ENCODE data around the gene TMTC2.

TMTC2 gene

GRCh38 chr12:83121897-83122622 is 435.4 kb downstream of the TMTC2 start:
- Histone ChIP-seq H3K9me3 (ENCODE audit: severe bottlenecking) (no peaks in the 10 kb centered on the region), H3K27ac (ENCODE audit: poor library complexity, severe bottlenecking) (no peak overlapping the region), H3K36me3 (ENCODE audit: low read depth) (no peaks in the 10 kb centered on the region), H3K4me3 (ENCODE audit: severe bottlenecking) (no peak overlapping the region), H3K27me3 (ENCODE audit: insufficient read depth, poor library complexity, severe bottlenecking) (no peaks in the 10 kb centered on the region), H3K4me1 (ENCODE audit: insufficient read depth, poor library complexity, severe bottlenecking) (no peaks in the 10 kb centered on the region)
- DNase-seq (ENCODE audit: low spot score) = no peak
- no peak for ATAC-seq (ENCODE audit: low read depth)
- no peak for TF ChIP-seq CTCF (IDR thresholded peaks at IDR 0.05; ENCODE audit: poor library complexity, severe bottlenecking)

GRCh38 chr12:83122623-83122934 is 435.9 kb downstream of the TMTC2 start:
- H3K27me3 ChIP-seq (ENCODE audit: insufficient read depth, poor library complexity, severe bottlenecking) = no peaks in the 10 kb centered on the region
- ATAC-seq (ENCODE audit: low read depth) = no peak
- TF ChIP-seq CTCF (IDR thresholded peaks at IDR 0.05; ENCODE audit: poor library complexity, severe bottlenecking) = no peak
- H3K36me3 ChIP-seq (ENCODE audit: low read depth) = no peaks in the 10 kb centered on the region
- no peak for DNase-seq (ENCODE audit: low spot score)
- H3K27ac ChIP-seq (ENCODE audit: poor library complexity, severe bottlenecking) = no peak overlapping the region
- no peak overlapping the region for H3K4me3 ChIP-seq (ENCODE audit: severe bottlenecking)
- H3K9me3 ChIP-seq (ENCODE audit: severe bottlenecking) = no peaks in the 10 kb centered on the region
- no peaks in the 10 kb centered on the region for H3K4me1 ChIP-seq (ENCODE audit: insufficient read depth, poor library complexity, severe bottlenecking)

GRCh38 chr12:83123039-83123438 is 436.3 kb downstream of the TMTC2 start:
- no peak for TF ChIP-seq CTCF (IDR thresholded peaks at IDR 0.05; ENCODE audit: poor library complexity, severe bottlenecking)
- DNase-seq (ENCODE audit: low spot score) = no peak
- no peaks in the 10 kb centered on the region for H3K27me3 ChIP-seq (ENCODE audit: insufficient read depth, poor library complexity, severe bottlenecking)
- no peaks in the 10 kb centered on the region for H3K9me3 ChIP-seq (ENCODE audit: severe bottlenecking)
- no peaks in the 10 kb centered on the region for H3K4me1 ChIP-seq (ENCODE audit: insufficient read depth, poor library complexity, severe bottlenecking)
- H3K36me3 ChIP-seq (ENCODE audit: low read depth) = no peaks in the 10 kb centered on the region
- H3K27ac ChIP-seq (ENCODE audit: poor library complexity, severe bottlenecking) = no peak overlapping the region
- no peak overlapping the region for H3K4me3 ChIP-seq (ENCODE audit: severe bottlenecking)
- ATAC-seq (ENCODE audit: low read depth) = no peak

GRCh38 chr12:83128540-83128939 is 441.8 kb downstream of the TMTC2 start:
- H3K4me3 ChIP-seq (ENCODE audit: severe bottlenecking) = no peak overlapping the region
- H3K4me1 ChIP-seq (ENCODE audit: insufficient read depth, poor library complexity, severe bottlenecking) = no peaks in the 10 kb centered on the region
- TF ChIP-seq CTCF (IDR thresholded peaks at IDR 0.05; ENCODE audit: poor library complexity, severe bottlenecking) = no peak
- no peaks in the 10 kb centered on the region for H3K9me3 ChIP-seq (ENCODE audit: severe bottlenecking)
- no peaks in the 10 kb centered on the region for H3K27me3 ChIP-seq (ENCODE audit: insufficient read depth, poor library complexity, severe bottlenecking)
- DNase-seq (ENCODE audit: low spot score) = no peak
- no peaks in the 10 kb centered on the region for H3K36me3 ChIP-seq (ENCODE audit: low read depth)
- no peak overlapping the region for H3K27ac ChIP-seq (ENCODE audit: poor library complexity, severe bottlenecking)
- no peak for ATAC-seq (ENCODE audit: low read depth)

- ATAC-seq (ENCODE audit: low read depth) = no peak
- Histone ChIP-seq H3K36me3 (ENCODE audit: low read depth) (no peaks in the 10 kb centered on the region), H3K4me1 (ENCODE audit: insufficient read depth, poor library complexity, severe bottlenecking) (no peaks in the 10 kb centered on the region)
These were observed 443.5 kb downstream of the TMTC2 start for GRCh38 chr12:83130178-83130577.

More at GRCh38 chr12:83130178-83130577, 443.5 kb downstream of the TMTC2 start:
- no peaks in the 10 kb centered on the region for H3K9me3 ChIP-seq (ENCODE audit: severe bottlenecking)
- H3K27me3 ChIP-seq (ENCODE audit: insufficient read depth, poor library complexity, severe bottlenecking) = no peaks in the 10 kb centered on the region
- H3K4me3 ChIP-seq (ENCODE audit: severe bottlenecking) = no peak overlapping the region
- no peak for DNase-seq (ENCODE audit: low spot score)
- H3K27ac ChIP-seq (ENCODE audit: poor library complexity, severe bottlenecking) = no peak overlapping the region
- no peak for TF ChIP-seq CTCF (IDR thresholded peaks at IDR 0.05; ENCODE audit: poor library complexity, severe bottlenecking)
